ENCODE data around the gene CNTRL.
"Not testable (repeated sequence)": the region's sequence is repeated elsewhere in the genome, so short reads cannot be mapped to it uniquely, and the experiment has no call there.

CNTRL gene

GRCh38 chr9:121085661-121086060 is 10.9 kb downstream of the CNTRL start:
- no peak for TF ChIP-seq CTCF (IDR thresholded peaks at IDR 0.05; ENCODE audit: control insufficient read depth, insufficient read depth, low read depth, low read length, missing control alignments)
- DNase-seq (ENCODE audit: low read depth): no peak
- H3K4me3 ChIP-seq (ENCODE audit: control insufficient read depth, low read depth, low read length): no peak overlapping the region

DNA sequence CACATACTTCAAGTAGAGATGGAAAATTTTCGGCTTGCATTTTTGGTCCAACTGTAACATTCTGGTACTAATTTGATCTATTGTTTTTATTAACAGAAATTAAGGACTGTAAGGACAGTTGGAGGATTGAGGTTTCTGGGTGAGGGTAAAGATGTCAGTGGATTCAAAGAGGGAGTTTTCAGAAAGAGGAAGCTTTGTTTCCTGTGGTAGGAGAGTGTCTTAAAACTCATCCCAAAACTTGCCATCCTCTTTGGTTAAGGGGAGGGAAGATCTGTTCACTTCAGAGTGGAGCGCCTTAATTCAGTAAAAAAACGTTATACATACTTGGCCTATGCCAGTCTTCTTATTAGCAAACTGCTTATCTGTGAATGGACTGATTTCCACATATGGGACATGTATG is 13.8 kb downstream of the CNTRL start:
- DNase-seq (ENCODE audit: low read depth): no peak
- TF ChIP-seq CTCF (IDR thresholded peaks at IDR 0.05; ENCODE audit: control insufficient read depth, insufficient read depth, low read depth, low read length, missing control alignments): no peak
- no peak overlapping the region for H3K4me3 ChIP-seq (ENCODE audit: control insufficient read depth, low read depth, low read length)

GRCh38 chr9:121090743-121091142 is 16.0 kb downstream of the CNTRL start:
- not testable (repeated sequence) for H3K4me3 ChIP-seq (ENCODE audit: control insufficient read depth, low read depth, low read length); DNase-seq (ENCODE audit: low read depth)

DNA sequence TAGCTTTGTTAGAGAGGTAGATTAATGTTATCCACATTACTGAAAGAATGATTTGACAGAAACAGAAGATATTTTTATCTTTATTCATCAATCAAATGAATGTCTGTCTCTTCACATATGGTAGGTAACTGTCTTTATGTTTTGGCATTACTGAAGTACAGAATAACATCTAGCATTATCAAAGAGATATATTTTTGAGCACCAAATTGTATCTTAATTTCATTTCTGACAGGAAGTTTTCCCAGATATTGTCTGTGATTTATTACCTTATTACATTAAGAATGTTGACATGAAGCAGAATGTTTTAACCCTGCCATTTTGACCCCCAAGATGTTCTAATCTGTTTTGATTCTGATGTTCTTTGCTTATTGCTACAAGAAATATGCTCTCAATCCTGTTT is 20.3 kb downstream of the CNTRL start:
- no peak for TF ChIP-seq CTCF (IDR thresholded peaks at IDR 0.05; ENCODE audit: control insufficient read depth, insufficient read depth, low read depth, low read length, missing control alignments)
- DNase-seq (ENCODE audit: low read depth): no peak
- no peak overlapping the region for H3K4me3 ChIP-seq (ENCODE audit: control insufficient read depth, low read depth, low read length)

- no peak for TF ChIP-seq CTCF (IDR thresholded peaks at IDR 0.05; ENCODE audit: control insufficient read depth, insufficient read depth, low read depth, low read length, missing control alignments)
- no peak for DNase-seq (ENCODE audit: low read depth)
- H3K4me3 ChIP-seq (ENCODE audit: control insufficient read depth, low read depth, low read length): no peak overlapping the region
Measured at GRCh38 chr9:121098567-121099198, 23.9 kb downstream of the CNTRL start.

DNA sequence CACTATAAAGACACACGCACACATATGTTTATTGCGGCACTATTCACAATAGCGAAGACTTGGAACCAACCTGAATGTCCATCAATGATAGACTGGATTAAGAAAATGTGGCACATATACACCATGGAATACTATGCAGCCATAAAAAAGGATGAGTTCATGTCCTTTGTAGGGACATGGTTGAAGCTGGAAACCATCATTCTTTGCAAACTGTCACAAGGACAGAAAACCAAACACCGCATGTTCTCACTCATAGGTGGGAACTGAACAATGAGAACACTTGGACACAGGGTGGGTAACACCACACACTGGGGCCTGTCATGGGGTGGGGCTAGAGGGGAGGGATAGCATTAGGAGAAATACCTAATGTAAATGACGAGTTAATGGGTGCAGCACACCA is 29.3 kb downstream of the CNTRL start:
- DNase-seq (ENCODE audit: low read depth); H3K4me3 ChIP-seq (ENCODE audit: control insufficient read depth, low read depth, low read length): not testable (repeated sequence)

GRCh38 chr9:121105531-121105930 is 30.8 kb downstream of the CNTRL start:
- no peak overlapping the region for H3K4me3 ChIP-seq (ENCODE audit: control insufficient read depth, low read depth, low read length)
- DNase-seq (ENCODE audit: low read depth): no peak
- TF ChIP-seq CTCF (IDR thresholded peaks at IDR 0.05; ENCODE audit: control insufficient read depth, insufficient read depth, low read depth, low read length, missing control alignments): no peak

DNA sequence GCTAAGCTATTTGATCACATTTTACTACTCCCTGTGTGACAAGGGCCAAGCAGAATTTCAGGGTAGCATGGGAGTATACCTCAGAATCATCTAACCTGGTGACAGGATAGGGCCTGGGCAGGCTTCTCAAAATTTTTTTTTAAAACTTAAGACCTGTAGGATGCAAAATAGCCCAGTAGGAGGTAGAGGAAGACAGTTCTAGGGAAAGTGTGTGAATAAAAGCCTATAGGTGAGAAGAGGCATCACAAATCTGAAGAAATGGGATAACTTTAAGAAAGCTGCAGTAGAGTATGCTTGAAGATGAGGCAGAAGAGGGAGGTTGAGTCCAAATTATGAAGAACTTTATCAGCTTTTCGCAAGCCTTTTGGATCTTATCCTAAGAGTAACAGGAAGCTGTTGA is 32.3 kb downstream of the CNTRL start:
- no peak overlapping the region for H3K4me3 ChIP-seq (ENCODE audit: control insufficient read depth, low read depth, low read length)
- no peak for DNase-seq (ENCODE audit: low read depth)
- TF ChIP-seq CTCF (IDR thresholded peaks at IDR 0.05; ENCODE audit: control insufficient read depth, insufficient read depth, low read depth, low read length, missing control alignments): peak; percentile 8

Data from AG09309 (cell line).